Panc1 (cell line): Measurements from ENCODE around the gene LONP2. TPM values are rescaled to one million over a fixed set of nuclear protein-coding genes. Genes with fewer than 3 reads are reported as not detected.

Source experiments
- ATAC-seq: fragments of 200-7000 bp; cut with Tn5 transposase; 2 replicates; pipeline ENCODE4 v1.9.1; 2020; ENCODE audit warnings: mild to moderate bottlenecking, moderate library complexity
- BruUV-seq: library from RNA; stranded (reverse); fragments of 400-500 nt; replicated peaks from 2 replicates; lab custom pipeline; 2021; lab: Mats Ljungman, UMichigan
- CTCF ChIA-PET: fragments of 300-600 bp; sonication (Branson Sonifier 250); formaldehyde crosslinking; loops from one replicate; lab custom pipeline; 2022; ENCODE audit warnings: antibody characterized with exemption; lab: Charles Lee
- POLR2A ChIA-PET: fragments of 300-600 bp; sonication (Branson Sonifier 250); formaldehyde crosslinking; loops from one replicate; lab custom pipeline; 2022; ENCODE audit warnings: antibody characterized with exemption; lab: Charles Lee
- DNase-seq: peaks from one replicate; pipeline ENCODE4 v3.0.0-alpha.2; 2010; ENCODE audit warnings: low read depth, low spot score
- H3K27ac ChIP-seq: 2 replicates; pipeline ENCODE4 v1.5.1; 2011; ENCODE audit warnings: mild to moderate bottlenecking, low read length, inconsistent platforms
- H3K27me3 ChIP-seq: fragments of 200-500 bp; sonication (Bioruptor generic); 2 replicates; pipeline ENCODE4 v1.6.0; 2014; ENCODE audit warnings: low read length, inconsistent platforms; ENCODE audit not compliant: control insufficient read depth, insufficient read depth
- H3K36me3 ChIP-seq: fragments of 200-500 bp; sonication (Bioruptor generic); 2 replicates; pipeline ENCODE4 v1.5.1; 2014; ENCODE audit warnings: inconsistent platforms, mild to moderate bottlenecking, low read length, moderate library complexity; ENCODE audit not compliant: control insufficient read depth, insufficient read depth
- H3K4me1 ChIP-seq: 2 replicates; pipeline ENCODE4 v1.5.1; 2011; ENCODE audit warnings: inconsistent platforms, mild to moderate bottlenecking, low read length, moderate library complexity; ENCODE audit not compliant: control insufficient read depth, insufficient read depth
- H3K4me3 ChIP-seq, 2 experiments: 2 replicates each; pipeline ENCODE4 v1.5.1; 2011 to 2012; ENCODE audit warnings: low read depth in 2 of 2, low read length in 2 of 2, mild to moderate bottlenecking in 2 of 2, inconsistent platforms in 1 of 2, moderate library complexity in 1 of 2
- H3K9me3 ChIP-seq: fragments of 200-500 bp; sonication (Bioruptor generic); 2 replicates; pipeline ENCODE4 v1.5.1; 2014; ENCODE audit warnings: low read depth, mild to moderate bottlenecking, inconsistent platforms, low read length, moderate library complexity; ENCODE audit not compliant: control insufficient read depth, insufficient read depth
- POLR2AphosphoS5 ChIP-seq: IDR thresholded peaks from 2 replicates; pipeline ENCODE4 v1.6.1; 2012; ENCODE audit warnings: mild to moderate bottlenecking, low read depth, low read length, moderate library complexity
- SIN3A ChIP-seq: IDR thresholded peaks from 2 replicates; pipeline ENCODE4 v1.6.1; 2012; ENCODE audit warnings: low read depth, mild to moderate bottlenecking, low read length, moderate library complexity, borderline replicate concordance; ENCODE audit not compliant: insufficient read depth
- TCF7L2 ChIP-seq: IDR thresholded peaks from 2 replicates; pipeline ENCODE4 v1.6.1; 2011; ENCODE audit warnings: mild to moderate bottlenecking, low read depth, low read length, inconsistent platforms
- in situ Hi-C: cut with HindIII; loops from 2 replicates; pipeline ENCODE4 v1.10.0; 2016; ENCODE audit warnings: low sequenced_read_pairs, low pct_unique_long_range_greater_than_20kb
- intact Hi-C: fragments of 100-400 bp; cut with micrococcal nuclease; formaldehyde crosslinking; loops from one replicate; pipeline ENCODE4 v1.10.0; 2022; ENCODE audit not compliant: unreplicated experiment
- total RNA-seq: library from RNA; stranded (reverse); gene quantifications from one replicate; pipeline ENCODE4 v1.2.1, GENCODE V29; 2021; ENCODE audit not compliant: unreplicated experiment
- TF ChIP-seq, protein P1 (sequence below), 2 experiments: IDR thresholded peaks; 2 replicates each; pipeline ENCODE4 v1.6.1; 2011 to 2012; ENCODE audit warnings: low read depth in 2 of 2, control low read depth in 1 of 2, low read length in 1 of 2, mild to moderate bottlenecking in 1 of 2, moderate library complexity in 1 of 2; ENCODE audit not compliant: insufficient read depth in 1 of 2
- TF ChIP-seq, protein P2 (sequence below): fragments of 450-650 bp; IDR thresholded peaks from 2 replicates; pipeline ENCODE4 v1.5.1; 2017; ENCODE audit warnings: mild to moderate bottlenecking

Gene LONP2
- total RNA-seq, 1 experiment from 2014 or later = 22.9 TPM

DNA sequence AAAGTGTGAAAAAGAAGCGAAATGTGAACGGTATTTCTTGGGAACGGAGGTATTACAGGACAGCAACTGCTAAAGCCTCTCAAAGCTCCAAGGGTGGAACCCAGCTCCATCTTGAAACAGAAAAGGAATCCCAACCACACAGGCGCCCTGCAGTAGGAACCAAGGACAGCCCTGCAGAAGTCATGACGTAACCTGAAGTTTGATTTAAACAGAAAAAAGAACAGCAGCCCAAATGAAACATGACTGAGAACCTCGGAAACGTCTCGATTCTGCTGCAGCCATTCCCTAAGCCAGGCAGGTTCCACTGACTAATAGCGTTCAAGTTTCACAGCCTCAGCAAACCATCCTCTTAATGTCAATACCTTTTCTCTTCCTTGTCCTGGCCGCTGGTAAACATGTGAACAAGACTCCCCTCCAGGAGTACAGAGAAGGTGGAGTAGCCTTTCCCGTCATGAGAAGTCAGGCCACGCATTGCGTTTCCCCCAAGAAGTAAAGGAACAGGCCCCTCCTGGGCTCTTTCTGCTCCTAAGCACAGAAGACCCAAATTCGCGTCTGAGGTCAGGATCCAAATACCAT, 121.0 kb downstream of the LONP2 start:
- Histone ChIP-seq H3K27ac (peak overlapping the region; percentile 82), H3K36me3 (no peaks in the 10 kb centered on the region; the same call in 1 of the 2 replicates), H3K27me3 (no peaks in the 10 kb centered on the region), H3K9me3 (no peaks in the 10 kb centered on the region), H3K4me3 (peak overlapping the region; percentile 56 to 77), H3K4me1 (peaks cover 26% of the 10 kb centered on the region)
- DNase-seq (peak; percentile 30), ATAC-seq (peak; percentile 28)
- CTCF ChIA-PET = interaction anchor here (0.6 kb wide), 2 partner anchors 11 to 12 kb away, joined by 3 to 4 read pairs; no protein-coding TSS in a partner anchor
- in situ Hi-C loops = no loop called here
- BruUV-seq = TSS peak; percentile 33
- TF ChIP-seq POLR2AphosphoS5 (no peak), TCF7L2 (no peak), SIN3A (no peak)
- TF ChIP-seq, protein P1, sequence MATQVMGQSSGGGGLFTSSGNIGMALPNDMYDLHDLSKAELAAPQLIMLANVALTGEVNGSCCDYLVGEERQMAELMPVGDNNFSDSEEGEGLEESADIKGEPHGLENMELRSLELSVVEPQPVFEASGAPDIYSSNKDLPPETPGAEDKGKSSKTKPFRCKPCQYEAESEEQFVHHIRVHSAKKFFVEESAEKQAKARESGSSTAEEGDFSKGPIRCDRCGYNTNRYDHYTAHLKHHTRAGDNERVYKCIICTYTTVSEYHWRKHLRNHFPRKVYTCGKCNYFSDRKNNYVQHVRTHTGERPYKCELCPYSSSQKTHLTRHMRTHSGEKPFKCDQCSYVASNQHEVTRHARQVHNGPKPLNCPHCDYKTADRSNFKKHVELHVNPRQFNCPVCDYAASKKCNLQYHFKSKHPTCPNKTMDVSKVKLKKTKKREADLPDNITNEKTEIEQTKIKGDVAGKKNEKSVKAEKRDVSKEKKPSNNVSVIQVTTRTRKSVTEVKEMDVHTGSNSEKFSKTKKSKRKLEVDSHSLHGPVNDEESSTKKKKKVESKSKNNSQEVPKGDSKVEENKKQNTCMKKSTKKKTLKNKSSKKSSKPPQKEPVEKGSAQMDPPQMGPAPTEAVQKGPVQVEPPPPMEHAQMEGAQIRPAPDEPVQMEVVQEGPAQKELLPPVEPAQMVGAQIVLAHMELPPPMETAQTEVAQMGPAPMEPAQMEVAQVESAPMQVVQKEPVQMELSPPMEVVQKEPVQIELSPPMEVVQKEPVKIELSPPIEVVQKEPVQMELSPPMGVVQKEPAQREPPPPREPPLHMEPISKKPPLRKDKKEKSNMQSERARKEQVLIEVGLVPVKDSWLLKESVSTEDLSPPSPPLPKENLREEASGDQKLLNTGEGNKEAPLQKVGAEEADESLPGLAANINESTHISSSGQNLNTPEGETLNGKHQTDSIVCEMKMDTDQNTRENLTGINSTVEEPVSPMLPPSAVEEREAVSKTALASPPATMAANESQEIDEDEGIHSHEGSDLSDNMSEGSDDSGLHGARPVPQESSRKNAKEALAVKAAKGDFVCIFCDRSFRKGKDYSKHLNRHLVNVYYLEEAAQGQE (IDR thresholded peaks at IDR 0.05; ENCODE audit: insufficient read depth in 1 of 2, low read depth in 2 of 2, low read length in 1 of 2) = no peak
- TF ChIP-seq, protein P2, sequence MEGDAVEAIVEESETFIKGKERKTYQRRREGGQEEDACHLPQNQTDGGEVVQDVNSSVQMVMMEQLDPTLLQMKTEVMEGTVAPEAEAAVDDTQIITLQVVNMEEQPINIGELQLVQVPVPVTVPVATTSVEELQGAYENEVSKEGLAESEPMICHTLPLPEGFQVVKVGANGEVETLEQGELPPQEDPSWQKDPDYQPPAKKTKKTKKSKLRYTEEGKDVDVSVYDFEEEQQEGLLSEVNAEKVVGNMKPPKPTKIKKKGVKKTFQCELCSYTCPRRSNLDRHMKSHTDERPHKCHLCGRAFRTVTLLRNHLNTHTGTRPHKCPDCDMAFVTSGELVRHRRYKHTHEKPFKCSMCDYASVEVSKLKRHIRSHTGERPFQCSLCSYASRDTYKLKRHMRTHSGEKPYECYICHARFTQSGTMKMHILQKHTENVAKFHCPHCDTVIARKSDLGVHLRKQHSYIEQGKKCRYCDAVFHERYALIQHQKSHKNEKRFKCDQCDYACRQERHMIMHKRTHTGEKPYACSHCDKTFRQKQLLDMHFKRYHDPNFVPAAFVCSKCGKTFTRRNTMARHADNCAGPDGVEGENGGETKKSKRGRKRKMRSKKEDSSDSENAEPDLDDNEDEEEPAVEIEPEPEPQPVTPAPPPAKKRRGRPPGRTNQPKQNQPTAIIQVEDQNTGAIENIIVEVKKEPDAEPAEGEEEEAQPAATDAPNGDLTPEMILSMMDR = no peak
- POLR2A ChIA-PET = interaction anchor here (0.6 kb wide), 1 partner anchor 22 kb away, joined by 4 read pairs; no protein-coding TSS in a partner anchor
- intact Hi-C loops = loop anchor here (5.0 kb wide), 1 partner anchor 262 kb away; no protein-coding TSS in a partner anchor

DNA sequence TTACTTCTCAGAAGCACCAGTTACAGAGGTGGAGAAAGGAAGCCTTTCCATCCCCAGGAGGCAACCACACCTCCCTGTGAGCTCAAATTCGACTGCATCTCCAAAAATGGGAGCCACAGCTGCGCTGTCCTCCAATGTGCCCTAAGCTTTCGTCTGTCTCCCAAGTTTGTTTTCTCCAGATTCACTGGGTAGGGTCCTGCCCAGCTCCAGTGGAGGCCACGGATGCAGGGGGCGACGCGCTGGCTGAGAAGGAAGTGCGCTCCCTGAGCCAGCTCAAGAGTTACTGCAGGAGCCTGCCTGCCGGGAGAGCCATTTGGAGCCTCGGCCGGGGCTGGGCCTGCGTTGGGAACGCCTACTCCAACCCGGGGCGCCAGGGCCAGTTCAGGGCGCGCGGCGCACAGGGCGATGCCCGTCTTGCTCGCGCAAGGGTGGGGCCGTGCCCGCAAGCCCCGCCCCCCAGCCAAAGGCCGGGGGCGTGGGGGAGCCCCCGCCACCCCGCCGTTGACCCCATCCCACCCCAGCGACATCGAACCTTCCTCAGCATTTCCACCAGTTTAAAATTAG, 121.6 kb downstream of the LONP2 start:
- ChIA-PET CTCF (interaction anchor here (0.6 to 0.7 kb wide), 5 partner anchors 9 to 447 kb away, joined by 3 to 11 read pairs (median 4); partner anchors contain the start of gene N4BP1), POLR2A (interaction anchor here (0.5 kb wide), 1 partner anchor 64 kb away, joined by 8 read pairs; no protein-coding TSS in a partner anchor)
- H3K27ac ChIP-seq = peak overlapping the region; percentile 93
- ATAC-seq (peak; percentile 99), DNase-seq (peak; percentile 43)
- no peak for TF ChIP-seq SIN3A
- TF ChIP-seq POLR2AphosphoS5 = peak; percentile 64; the same call in 1 of the 2 replicates
- TF ChIP-seq, protein P2 = 0 out of 2 replicates have a peak, but pooled peaks have one; percentile 14
- in situ Hi-C loops = no loop called here
- no peaks in the 10 kb centered on the region for H3K9me3 ChIP-seq
- no peaks in the 10 kb centered on the region for H3K36me3 ChIP-seq
- H3K4me1 ChIP-seq = peaks cover 26% of the 10 kb centered on the region
- intact Hi-C loops = loop anchor here (5.0 kb wide), 1 partner anchor 262 kb away; no protein-coding TSS in a partner anchor
- H3K27me3 ChIP-seq = no peaks in the 10 kb centered on the region
- no TSS peak for BruUV-seq
- H3K4me3 ChIP-seq = peak overlapping the region; percentile 56 to 77
